DOHH2 (cell line): ENCODE results near the gene FAXC.
"Not testable (repeated sequence)": the region's sequence is repeated elsewhere in the genome, so short reads cannot be mapped to it uniquely, and the experiment has no call there.

ENCODE experiments used
- EZH2phosphoT487 ChIP-seq: fragments of 200-600 bp; sonication (generic); IDR thresholded peaks from 2 replicates; pipeline ENCODE4 v1.6.1; 2017; ENCODE audit warnings: borderline replicate concordance, mild to moderate bottlenecking, antibody characterized with exemption, low read length, moderate library complexity, mixed read lengths
- TF ChIP-seq, protein P1 (sequence below): fragments of 200-600 bp; sonication (generic); IDR thresholded peaks from one replicate; pipeline ENCODE4 v1.5.1; 2014; ENCODE audit warnings: antibody characterized with exemption, mild to moderate bottlenecking, low read depth, low read length; ENCODE audit not compliant: poor library complexity, severe bottlenecking

DNA sequence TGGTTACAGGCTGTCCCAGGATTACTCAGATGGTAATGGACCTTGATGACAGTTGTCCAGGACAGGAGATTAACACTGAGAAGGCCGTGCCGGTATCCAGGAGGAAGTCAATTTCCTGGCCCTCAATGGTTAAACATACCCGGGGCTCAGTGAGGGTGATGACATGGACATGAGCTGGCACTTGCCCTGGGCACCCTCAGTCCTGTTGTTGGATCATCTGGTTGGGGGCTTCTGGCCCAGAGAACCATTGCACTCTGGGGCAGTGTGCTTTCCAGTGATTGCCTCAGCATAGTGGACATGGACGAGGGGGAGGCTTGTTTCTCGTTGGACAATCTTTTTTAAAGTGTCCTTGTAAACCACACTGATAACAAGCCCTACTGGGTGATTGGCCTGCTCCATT is 84.0 kb downstream of the FAXC start:
- TF ChIP-seq, protein P1, sequence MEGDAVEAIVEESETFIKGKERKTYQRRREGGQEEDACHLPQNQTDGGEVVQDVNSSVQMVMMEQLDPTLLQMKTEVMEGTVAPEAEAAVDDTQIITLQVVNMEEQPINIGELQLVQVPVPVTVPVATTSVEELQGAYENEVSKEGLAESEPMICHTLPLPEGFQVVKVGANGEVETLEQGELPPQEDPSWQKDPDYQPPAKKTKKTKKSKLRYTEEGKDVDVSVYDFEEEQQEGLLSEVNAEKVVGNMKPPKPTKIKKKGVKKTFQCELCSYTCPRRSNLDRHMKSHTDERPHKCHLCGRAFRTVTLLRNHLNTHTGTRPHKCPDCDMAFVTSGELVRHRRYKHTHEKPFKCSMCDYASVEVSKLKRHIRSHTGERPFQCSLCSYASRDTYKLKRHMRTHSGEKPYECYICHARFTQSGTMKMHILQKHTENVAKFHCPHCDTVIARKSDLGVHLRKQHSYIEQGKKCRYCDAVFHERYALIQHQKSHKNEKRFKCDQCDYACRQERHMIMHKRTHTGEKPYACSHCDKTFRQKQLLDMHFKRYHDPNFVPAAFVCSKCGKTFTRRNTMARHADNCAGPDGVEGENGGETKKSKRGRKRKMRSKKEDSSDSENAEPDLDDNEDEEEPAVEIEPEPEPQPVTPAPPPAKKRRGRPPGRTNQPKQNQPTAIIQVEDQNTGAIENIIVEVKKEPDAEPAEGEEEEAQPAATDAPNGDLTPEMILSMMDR, result not testable (repeated sequence)
- TF ChIP-seq EZH2phosphoT487, result not testable (repeated sequence)
